HG03159 (cell line): ENCODE results near the gene FHIT.

ENCODE experiments used
- ATAC-seq: cut with Tn5 transposase; IDR thresholded peaks from one replicate; pipeline ENCODE4 v1.9.1; 2021; ENCODE audit warnings: mild to moderate bottlenecking, moderate library complexity; ENCODE audit not compliant: unreplicated experiment

The FHIT gene

DNA sequence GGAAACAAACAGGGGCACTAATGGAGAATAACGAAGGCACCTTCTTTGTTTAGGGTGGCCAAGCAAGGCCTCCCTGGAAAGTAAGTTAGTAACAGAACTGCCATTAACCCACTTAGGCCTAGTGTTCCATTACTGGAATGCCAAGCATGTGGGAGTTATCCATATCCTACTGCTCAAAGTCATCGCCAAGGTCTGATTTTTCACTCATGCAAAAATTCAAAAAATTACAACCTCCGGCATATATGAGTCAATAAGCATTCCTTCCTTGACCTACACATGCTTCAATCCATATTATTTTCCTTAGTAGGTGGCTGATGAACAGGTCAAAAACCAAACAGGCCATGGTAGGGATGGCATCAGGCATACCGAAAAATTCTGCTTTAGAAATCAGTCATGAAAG, 1097.2 kb downstream of the FHIT start:
- no peak for ATAC-seq

DNA sequence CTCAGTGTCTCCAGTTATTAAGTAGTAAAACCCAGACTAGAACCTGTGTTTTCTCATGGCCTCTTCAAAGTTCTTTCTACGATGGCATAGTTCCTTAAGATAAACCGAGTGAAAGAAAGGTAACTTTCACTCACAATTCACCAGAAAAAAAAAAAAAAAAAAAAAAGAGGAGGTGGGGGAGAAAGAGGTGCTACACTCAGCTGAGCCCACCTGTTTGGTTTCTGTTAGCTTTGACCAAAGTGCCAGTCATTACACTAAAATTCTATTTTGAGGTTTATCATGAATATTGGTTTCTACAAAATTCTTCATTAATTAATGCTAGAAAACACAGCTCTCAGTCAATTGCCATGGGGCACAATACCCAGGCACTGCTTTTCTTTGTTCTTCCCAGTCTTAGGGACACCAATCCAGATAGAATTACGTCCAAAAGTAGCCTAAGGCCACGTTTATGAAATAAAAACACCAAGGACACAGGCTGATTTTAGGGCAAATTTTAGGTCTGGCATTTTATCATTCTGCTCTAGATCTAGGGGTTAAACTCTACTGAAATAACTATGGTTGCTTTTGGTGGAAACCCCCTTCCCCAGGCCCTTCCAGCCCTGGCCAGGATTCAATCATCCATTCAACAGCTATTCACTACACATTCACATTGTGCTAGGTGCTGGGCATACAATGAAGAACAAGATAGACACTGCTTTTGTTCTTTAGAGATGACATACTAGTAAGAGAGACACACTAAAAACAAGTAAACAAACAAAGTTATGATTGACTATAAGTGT, 1097.8 kb downstream of the FHIT start:
- no peak for ATAC-seq

DNA sequence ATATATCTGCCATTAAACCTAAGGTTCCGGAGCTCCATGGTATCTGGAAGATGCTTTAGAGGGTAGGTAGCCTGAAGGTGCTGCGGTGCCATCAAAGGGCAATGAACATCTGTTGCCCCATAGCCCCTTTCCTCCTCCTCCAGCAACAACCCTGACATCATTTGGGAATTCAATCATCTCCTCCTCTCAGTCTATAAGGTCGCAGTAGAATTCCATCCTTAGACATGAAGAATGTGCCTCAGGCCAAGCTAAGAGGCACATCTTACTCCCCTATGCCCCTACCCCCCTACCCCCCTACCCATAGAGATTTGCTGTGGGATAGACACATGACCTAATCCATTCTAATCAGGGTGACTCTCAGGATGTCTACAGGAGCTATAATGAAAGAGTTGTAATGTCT, 1101.8 kb downstream of the FHIT start:
- ATAC-seq = no peak

DNA sequence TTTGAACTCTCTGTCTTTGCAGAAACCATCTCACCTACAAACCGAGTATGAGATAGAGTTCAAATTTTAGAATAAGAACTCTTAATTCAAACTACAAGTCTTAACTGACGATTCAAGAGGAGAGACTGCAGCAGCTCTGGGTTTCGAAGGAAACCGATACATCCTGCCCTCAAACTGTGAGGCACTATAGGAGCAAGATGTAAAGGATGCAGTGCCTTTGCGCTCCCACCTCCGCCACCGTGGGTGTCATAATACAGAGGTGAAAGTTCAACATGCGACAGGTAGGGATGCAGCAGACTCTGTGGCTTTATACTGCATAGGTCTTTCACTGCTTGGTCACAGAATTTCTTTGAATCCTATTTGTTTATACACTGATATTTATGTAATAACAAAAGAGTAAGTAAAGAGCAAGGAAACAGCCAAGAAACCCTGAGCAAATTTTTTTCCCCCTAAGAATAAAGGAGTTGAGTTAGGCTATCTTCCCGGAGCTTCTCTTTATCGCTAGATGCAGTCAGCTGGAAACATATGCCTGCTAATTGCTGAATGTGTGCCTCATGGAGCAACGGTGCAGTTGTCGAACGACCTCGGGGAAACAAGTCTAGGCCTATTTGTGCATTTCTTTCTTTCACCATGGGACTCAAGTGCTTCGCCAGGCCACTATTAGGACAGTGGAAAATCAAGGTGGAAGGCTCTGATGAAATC, 1103.9 kb downstream of the FHIT start:
- no peak for ATAC-seq

DNA sequence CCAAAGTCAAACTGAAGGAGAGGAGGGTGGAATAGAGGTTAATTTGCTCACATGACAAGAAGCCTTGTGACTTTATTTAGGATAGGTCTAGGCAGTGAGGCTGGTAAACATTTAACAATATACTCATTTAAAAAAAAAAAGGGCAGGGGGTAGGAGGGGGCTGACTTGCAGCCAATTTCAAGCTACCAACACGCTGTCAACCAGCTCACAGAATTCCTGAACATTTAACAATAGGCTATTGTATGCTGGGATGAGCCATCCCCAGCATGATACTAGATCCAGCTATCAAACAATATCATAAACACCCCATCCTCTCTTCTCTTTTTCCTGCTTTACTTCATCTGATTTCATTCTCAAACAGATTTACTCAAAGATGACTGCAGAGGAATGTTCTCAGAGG, 1105.1 kb downstream of the FHIT start:
- no peak for ATAC-seq

DNA sequence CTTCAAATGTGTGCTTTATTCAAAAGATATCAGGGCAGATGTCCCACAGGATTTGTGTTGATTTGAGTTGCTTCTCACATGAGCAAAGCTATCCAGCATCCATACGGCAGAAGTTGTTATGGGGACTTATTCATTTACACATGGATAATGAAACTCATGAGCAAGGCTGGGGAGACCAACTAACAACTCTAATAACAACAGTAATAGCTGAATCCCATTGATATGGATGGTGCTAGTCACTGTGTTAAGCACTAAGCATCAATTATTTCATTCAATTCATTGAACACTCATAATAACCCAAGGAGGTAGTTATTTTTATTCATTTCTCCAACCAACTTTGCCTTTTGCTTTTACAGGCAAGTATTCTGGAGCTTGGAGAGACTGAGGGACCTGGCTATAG, 1107.2 kb downstream of the FHIT start:
- no peak for ATAC-seq

DNA sequence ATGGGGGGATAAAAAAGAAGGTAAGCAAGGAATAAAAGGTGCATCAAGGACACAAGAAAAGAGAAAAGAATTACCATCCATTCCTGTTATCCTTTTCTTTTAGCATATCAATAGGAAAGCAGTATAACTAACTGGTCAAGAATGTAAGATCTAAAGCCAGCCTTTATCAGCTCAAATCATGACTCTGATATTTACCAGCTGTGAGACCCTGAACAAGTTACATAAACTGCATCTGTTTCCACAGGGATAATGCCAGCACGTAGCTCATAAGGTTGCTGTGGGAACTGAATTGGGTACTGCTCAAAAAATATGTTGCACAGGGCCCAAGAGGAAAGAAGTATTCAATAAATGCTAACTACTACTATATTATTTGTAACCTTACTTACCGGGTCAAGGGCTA, 1109.2 kb downstream of the FHIT start:
- ATAC-seq = no peak

DNA sequence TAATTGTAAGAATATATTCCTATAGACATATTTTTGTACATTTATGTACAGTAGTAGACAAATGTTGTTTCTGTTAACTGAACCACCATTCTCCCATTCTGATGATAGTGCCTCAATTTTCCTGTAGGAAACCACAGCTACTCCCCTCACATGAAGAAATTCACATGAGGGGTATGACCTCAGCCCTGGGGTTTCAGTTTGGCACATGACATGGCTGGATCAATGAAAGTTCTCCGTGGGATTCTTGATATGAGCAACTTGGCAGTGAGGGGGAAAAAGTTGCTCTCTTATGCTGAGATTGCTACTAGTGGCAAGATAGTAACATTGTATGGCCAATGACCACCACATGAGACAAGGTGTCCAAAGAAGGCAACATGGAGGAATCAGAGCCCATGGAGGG, 1111.1 kb downstream of the FHIT start:
- no peak for ATAC-seq

DNA sequence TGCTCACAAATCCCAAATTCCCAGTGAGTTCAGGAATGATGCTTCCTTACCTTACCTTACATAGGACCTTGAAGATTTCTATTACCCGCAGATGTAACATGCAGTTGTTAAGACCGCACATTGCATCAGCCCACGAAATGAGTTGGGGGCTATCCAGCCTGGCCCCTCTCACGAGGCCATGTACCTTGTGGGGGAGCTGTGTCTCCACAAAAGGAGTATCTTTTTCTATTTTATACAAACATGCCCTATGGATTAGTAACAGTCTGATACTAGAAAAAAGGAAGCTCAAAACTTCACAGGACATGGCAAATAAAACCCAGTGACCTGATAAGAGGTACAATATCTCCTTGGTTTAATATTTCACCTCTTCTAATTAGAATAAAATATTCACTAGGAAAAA, 1114.7 kb downstream of the FHIT start:
- ATAC-seq = no peak

DNA sequence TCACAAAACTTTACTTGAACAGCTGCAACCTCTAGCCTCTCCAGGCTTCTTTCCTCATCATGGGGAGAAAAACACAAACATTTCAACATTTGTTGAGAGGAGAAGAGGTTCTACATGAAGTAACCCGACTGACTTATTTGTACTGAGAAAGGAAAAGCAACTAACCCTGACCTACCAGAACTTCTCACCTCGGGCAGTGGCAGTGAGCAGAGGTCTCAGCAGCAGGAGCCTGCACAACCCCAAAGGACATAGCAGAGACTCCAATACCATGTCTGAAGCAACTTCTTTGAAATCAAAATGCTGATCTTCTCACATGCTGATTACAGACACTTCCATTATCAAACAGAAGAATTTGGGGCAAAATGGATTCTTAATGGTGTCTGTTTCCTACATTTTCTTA, 1115.8 kb downstream of the FHIT start:
- no peak for ATAC-seq

DNA sequence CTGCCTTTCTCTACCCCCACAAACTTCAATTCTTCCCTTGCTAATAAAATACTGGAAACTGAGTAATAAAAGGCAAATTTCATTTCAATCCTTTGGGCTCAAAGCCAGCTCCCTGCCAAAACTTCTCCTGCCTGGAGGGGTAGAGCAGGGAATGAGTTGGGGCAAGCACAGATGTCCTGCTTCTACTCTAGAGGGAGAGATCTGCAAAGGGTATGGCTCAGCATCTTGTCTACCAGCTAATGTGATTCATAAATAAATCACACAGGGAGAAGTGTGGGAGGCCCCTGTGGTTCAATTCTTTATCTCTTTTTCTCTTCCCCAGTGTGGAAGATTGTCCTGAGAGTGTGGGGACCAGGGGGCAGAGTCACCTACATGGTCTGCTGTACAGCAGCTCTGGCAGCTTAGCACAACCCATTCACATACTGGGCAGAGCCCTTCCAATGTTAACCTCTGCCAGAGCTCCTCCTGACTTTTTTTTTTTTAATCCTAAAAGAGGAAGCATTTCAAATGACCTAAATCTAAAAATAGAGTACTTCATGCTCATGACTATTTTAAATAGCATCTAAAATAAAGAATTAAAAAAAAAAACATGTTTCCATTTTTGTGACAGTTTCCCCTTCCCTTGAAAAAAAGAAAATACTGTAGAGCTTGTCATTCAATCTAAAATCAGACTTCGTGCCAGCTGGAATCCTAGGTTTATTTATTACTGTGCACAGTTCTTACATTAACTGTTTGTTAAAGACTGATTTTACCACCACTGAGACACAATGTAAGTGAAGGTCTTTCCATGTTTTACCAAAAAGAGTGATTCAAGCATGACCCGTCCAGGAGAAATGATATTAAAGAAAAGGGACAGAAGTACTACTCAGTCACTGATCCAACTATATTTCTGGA, 1117.7 kb downstream of the FHIT start:
- ATAC-seq = no peak

DNA sequence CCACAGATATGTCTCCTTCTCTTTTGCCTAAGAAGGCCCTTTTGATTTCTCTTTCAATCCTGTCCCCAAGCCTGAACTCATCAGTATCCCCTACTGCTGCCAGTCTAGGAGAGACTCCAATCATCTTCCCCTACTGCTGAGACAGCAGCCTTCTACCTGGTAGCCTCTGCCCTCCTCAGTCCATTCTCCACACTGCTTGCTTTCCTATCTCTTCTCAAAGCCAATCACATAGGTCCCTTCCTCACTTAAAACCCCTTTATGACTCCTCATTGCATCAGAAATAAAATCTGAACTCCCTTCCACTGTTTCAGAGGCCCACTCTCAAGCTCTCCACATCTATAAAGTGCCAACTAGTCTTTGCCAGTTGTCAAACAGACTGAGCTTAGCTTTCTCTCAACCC, 1119.6 kb downstream of the FHIT start:
- no peak for ATAC-seq

DNA sequence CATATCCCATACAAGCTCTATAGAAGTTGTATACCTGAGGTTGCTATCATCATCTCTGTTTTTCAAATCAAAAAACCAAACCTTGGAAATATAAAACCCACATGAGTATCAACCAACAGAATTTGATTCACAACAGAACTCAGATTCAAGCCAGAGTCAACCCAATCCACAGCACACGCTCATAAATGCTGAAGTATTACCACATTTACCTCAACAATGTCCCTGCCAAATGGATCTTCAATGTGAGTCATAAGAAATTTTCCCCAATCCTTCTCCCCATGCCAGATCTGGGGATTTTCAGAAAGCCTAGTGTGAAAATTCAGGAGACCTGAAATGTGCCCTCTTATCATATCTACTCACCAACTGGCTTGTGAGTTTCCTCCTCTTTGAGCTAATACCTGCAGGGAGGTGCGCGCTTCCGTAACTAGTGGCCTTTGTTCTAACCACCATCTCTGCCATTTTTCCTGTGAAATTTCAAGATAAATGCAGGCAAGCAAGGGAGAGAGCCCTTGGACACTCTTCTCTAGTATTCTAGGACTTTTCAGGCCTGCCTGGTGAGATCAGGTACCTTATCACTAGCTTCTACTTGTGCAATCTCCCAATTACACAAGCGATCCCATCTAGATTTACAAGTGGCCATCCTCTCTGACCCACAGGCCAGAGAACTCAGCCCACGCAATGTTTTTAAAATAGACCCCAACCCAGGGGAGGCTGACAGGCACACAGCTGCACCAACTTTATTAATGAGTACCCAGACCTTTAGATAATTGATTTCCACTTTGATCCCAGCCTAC, 1124.5 kb downstream of the FHIT start:
- ATAC-seq = no peak

DNA sequence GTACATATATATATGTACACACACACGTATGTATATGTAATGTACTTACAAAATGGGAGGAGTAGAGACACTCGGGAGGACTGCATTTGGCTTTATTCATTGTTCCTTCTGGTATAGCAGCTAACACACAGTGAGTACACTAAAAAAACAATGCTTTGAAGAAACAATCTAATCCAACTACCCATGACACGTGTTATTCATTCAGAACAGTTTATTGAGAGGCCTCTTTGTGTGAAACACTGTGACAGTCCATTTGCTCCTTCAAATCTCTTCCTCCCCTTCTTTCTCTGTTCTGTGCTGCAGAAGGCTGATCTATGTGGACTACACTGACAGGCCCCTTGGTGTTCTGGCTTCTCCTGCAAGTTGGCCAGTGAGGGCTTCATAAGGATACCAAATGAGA, 1125.6 kb downstream of the FHIT start:
- no peak for ATAC-seq

DNA sequence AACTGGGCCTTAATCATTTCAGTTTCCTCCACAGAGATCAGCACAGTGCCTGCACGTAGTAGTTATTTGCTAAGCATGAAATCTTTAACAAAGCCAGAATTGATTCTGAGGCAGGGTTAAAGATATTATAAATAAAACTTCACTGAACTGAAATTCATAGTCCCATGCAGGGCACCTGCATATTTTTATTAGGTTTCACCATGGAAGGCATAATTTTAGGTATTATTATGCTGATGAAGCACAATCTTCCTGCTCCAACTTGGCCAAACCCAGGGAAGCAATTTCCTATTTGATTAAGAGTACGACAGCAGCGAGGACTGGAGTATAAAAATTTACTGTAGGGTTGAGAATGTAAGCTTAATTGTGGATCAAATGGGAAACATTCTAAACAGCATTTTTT, 1131.0 kb downstream of the FHIT start:
- no peak for ATAC-seq

DNA sequence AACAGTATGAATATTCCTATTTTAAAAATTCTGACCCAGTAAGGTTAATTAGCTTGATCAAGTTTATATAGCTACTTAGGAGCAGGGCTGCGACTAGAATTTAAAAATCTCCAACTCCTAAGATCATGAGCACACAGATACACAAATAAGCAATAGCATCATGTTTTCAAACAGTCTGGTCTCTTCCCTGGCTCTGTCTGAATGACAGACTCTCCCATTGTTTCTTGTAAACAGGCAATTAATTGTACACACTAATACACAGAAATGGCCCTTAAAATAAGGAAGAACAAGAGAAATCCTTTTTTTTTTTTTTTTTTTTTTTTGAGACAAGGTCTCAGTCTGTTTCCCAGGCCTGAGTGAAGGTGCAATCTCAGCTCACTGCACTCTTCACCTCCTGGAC, 1137.1 kb downstream of the FHIT start:
- ATAC-seq = no peak

DNA sequence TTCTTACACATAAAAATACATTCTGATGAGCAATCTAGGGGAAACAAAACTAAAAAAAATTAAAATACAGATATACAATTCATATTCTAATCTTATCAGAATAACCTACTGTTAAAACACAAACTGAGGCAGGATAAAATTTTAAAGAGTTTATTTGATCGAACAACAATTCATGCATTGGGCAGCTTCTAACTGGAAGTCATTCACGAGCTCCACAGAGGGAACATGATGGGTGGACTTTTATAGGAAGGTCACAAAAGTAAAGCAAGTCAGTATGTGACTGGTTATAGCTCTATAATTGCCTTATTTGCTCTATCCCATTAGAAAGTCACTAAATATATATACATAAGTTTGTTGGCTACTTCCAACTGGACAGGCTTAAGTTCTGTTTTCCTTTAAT, 1144.0 kb downstream of the FHIT start:
- no peak for ATAC-seq

DNA sequence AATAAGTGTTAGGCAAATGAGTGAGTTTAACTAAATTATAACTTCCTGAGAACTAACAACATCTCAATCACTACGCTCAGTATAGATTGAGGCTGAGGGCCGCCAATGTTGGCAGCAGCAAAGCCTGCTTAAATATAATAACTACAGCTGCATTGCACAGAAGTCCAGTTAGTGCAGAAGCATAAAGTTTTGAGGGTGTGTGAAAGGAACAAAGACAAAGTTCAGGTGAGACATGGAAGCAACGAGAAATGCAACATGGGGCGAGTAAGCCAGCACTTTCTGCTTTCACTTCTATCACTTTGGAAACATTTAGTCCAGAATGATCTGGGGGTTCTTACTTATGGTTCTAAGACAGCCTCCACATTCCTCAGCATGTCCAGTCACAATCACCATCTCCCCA, 1149.1 kb downstream of the FHIT start:
- no peak for ATAC-seq

DNA sequence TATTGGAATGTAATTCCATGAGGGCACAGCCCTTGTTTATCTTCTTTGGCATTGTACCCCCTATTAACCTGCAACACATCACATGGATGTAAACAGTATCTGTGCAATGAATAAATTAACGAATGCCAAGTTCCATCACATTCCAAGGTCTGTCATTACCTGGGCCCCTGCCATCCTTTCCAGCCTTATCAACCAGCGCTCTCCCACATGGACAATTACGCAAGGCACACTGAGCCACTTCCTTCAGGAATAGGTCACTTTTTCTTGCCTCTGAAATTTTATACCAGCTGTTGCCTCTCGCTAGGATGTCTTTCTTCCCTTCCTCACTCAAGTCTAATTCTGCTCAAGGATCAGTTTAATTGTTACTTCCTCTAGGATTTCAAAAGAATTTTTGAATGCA, 1149.6 kb downstream of the FHIT start:
- no peak for ATAC-seq

DNA sequence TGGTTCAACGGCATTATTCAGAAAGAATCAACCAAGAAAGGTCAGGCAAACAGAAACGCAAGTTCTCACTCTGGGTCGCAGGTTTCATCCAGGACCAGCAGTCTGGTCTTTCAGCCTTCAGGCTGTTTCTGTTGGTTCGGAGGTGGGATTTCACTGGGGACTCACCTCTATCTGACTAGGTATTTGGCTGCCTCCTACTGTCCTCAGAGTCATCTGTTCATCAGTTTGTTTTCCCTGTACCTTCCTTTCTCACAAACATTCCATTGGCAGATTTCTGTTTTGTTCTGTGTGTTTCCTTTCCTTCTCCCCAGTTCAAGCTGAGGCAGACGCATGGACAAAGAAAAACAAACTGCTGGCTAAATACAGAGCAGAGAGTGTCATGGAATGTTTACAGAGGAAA, 1154.8 kb downstream of the FHIT start:
- no peak for ATAC-seq

DNA sequence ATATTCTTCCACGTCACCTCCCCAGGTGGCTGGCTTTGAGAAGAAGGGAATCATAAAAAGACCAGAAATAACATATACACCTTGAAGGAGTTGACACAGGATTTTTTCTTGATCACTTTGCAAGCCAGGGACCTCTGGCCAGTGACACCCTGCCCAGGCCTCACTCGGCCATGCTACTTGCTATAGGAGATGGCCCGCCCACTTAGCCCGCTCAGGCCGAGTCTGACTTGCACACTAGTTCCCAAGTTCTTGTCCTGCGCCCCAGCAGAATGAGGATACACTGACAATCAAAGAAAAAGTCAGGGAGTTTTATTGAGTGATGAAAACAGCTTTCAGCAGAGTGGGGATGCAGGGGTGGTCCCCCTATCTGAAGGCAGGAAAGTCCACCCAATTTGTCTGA, 1155.3 kb downstream of the FHIT start:
- ATAC-seq = no peak
